Eye (tissue), 1 donor: ENCODE results near the gene LCORL.

ENCODE experiments used
- DNase-seq: peaks from one replicate; pipeline ENCODE4 v3.0.0-alpha.2; 2015

The LCORL gene

GRCh38 chr4:17823871-17824669 is 197.5 kb downstream of the LCORL start:
- no peak for DNase-seq

GRCh38 chr4:17817027-17817426 is 204.5 kb downstream of the LCORL start:
- DNase-seq = peak; percentile 72

- DNase-seq = no peak
These were observed 205.4 kb downstream of the LCORL start for GRCh38 chr4:17816142-17816541.

DNA sequence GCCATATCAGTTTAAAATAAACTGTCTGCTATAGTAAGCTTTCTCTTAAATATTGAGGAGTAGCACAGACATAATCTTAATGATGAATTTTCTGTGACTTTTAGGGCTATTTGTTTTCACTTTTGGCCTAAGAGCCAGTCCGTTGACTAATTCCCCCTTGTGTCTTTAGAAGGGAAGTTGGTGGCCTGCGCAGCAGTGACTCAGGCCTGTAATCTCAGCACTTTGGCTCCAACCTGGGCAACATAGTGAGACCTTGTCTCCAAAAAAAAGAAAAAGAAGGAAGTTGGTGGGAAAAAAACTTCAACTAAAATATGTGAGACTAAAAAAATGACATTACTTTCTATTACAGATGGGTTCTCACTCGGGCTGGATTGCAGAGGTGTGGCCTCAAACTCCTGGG is 207.4 kb downstream of the LCORL start:
- no peak for DNase-seq

DNA sequence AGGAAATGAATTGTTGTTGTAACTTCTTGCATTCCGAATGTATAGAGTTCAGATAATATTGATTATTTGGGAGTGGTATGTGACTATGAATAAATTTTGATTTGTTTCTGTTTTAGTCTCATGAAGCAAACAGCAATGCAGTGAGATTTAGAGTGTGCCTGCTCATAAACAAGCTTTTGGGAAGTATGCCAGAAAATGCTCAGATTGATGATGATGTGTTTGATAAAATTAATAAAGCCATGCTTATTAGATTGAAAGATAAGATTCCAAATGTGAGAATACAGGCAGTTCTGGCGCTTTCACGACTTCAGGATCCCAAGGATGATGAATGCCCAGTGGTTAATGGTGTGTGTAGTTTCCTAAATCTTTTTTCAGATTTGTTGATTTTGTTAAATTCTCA is 208.8 kb downstream of the LCORL start:
- peak; percentile 21 for DNase-seq

- no peak for DNase-seq
These were observed 209.4 kb downstream of the LCORL start for GRCh38 chr4:17812125-17812524.

- DNase-seq = no peak
These were observed 210.4 kb downstream of the LCORL start for GRCh38 chr4:17811078-17811603.

GRCh38 chr4:17810260-17811077 is 211.1 kb downstream of the LCORL start, which contains the start of the genes DCAF16 and NCAPG:
Gene DCAF16, minus strand, starts transcription at chr4:17810757. Its CDS starts 6,616 bp downstream, at chr4:17804141.
Gene NCAPG, plus strand, starts transcription at chr4:17810979. Its CDS starts 99 bp downstream, at chr4:17811078.
- peak; percentile 100 for DNase-seq

DNA sequence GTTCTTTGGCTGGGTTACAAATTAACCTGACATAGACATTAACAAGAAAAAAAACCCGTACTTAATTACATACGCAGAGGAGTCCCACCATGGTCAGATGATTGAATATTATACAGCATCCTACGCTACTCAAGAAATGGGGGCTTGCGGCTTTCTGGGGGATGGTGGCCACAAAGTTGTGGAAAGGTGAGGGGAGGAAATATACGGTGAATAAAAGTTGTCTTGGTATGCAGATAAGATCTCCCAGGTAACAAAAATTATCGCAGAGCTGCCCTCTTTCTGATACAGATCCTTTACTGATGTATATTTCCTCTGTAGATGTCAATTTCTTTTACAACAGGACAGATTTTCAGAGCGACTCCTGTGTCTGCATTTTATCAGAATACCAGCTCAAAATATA is 211.9 kb downstream of the LCORL start:
- peak; percentile 33 for DNase-seq

DNA sequence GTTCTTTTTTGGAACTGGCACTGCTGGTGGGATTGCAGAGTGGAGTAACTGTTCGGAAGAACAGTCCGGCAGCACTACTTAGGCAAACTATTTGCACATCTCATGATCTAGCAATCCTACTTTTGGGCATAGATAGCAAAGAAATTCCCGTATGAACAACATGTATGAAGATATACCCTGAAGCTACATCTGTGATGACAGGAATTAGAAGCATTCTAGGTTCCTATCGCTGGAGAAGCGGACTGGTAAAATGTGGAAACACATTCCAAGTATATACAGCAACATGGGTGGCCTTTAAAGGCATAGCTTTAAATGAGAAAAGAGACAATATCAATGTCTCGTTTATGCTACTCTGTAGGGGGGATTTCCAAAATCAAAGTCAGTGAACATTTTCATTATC is 214.1 kb downstream of the LCORL start:
- peak; percentile 47 for DNase-seq

GRCh38 chr4:17805580-17806155 is 215.9 kb downstream of the LCORL start:
- no peak for DNase-seq

DNA sequence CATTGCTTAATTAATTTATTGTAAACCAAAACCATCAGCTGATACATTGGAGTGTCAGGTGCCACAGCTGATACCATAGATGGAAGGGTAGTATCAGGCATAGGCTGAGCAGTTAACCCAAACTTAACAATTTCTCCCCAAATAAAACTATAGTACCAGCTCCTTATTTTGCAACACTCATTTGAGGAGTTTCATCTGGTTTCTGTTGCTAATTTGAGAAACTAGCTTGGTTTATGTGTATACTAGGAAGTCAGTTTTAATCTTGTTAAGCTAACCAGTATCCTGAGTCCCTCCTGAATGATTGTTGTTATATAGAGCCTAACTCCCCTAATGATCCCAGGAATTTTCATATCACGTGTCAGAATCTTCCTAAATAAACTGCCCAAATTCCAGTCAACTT is 223.7 kb downstream of the LCORL start:
- DNase-seq = no peak

DNA sequence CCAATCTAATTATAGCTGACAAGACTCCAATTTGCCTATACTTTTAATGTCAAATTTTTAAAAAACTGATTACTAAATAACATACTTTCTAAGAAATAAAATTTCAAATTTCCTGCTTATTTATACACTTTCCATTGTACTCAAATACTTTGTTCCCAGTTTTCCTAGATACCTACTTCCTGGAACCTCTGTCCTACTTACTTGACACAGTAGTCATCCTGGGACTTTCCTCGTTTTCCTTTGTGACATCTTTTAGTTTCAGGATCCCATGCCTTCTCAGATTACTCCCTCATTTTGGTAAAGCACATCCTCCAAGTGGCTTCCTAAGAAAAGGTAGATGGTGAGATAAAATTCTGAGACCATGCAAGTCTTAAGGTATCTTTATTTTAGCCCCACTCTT is 226.8 kb downstream of the LCORL start:
- no peak for DNase-seq
